ENCODE data around the gene PROX1.

DNA sequence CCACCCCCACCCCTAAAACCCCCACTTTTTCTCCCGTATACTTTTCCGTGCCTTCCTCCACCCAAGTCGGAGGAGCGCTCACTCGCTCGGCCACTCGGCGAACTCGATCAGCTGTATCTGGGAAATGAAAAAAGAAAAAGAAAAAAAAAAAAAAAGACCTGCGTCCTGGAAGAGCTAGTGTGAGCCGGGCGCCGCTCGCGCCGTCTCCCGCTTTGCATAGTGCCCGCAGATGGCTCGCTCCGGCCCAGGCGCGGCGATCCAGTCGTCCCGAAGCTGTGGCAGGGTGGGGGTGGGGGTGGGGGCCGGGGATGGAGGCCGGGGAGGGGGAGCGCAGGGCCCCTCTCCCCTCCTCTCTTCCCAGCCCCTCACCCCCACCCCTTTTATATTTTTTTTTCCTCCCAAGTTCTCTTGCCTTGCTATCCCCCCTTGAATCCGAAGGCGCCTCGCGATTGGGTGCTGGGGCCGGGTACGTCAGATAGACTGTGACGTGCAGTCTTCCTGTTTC, 299 bp upstream of the PROX1 start:
- TF ChIP-seq, protein P1, sequence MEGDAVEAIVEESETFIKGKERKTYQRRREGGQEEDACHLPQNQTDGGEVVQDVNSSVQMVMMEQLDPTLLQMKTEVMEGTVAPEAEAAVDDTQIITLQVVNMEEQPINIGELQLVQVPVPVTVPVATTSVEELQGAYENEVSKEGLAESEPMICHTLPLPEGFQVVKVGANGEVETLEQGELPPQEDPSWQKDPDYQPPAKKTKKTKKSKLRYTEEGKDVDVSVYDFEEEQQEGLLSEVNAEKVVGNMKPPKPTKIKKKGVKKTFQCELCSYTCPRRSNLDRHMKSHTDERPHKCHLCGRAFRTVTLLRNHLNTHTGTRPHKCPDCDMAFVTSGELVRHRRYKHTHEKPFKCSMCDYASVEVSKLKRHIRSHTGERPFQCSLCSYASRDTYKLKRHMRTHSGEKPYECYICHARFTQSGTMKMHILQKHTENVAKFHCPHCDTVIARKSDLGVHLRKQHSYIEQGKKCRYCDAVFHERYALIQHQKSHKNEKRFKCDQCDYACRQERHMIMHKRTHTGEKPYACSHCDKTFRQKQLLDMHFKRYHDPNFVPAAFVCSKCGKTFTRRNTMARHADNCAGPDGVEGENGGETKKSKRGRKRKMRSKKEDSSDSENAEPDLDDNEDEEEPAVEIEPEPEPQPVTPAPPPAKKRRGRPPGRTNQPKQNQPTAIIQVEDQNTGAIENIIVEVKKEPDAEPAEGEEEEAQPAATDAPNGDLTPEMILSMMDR (IDR thresholded peaks at IDR 0.05): no peak
- no peak for TF ChIP-seq POLR2A (IDR thresholded peaks at IDR 0.05)

Measured in body of pancreas (tissue), 4 donors.